DMS153 treated with DMSO at 0.1 percent for 48 hours (cell line): ENCODE data around the gene SLC7A1.

Experiments used
- DNase-seq: peaks from one replicate; lab custom pipeline; 2025; ENCODE audit not compliant: unreplicated experiment; lab: John Stamatoyannopoulos, UW

Gene SLC7A1

GRCh38 chr13:29465741-29466293, 129.7 kb downstream of the SLC7A1 start:
- DNase-seq, result no peak

GRCh38 chr13:29464105-29464679, 131.3 kb downstream of the SLC7A1 start:
- DNase-seq, result no peak

GRCh38 chr13:29459813-29460355, 135.6 kb downstream of the SLC7A1 start:
- DNase-seq, result no peak
